ENCODE measurements around the gene ARAP3. TPM values are rescaled to one million over a fixed set of nuclear protein-coding genes. Genes with fewer than 3 reads are reported as not detected.

Gene ARAP3
- total and polyA plus RNA-seq, 8 donors: 1.2 to 11.9 (median 2.3) TPM

DNA sequence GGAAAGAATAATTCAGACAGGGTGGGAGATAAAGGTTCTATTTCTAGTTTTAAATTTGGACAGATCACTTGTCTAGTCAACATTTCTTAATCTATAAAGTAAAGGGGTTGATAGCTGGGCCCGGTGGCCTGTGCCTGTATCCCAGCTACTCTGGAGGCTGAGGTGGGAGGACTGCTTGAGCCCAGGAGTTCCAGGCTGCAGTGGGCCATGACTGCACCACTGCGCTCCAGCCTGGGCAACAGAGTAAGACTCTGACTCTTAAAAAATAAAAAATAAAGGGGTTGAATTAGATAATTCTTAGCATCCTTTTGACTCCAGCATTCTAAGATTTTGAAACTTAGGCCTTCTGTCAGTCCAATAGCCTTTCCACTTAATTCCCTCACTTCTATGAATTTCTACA, 74.0 kb downstream of the ARAP3 start:
- WGBS, 2 donors: 61 to 65% methylated on average over 2 of the region's 2 CpGs
- DNase-seq (no peak), FAIRE-seq (no peak), ATAC-seq (peak in 2 of 4 donors; percentile 11 to 25)
- Histone ChIP-seq H3K27ac (peak overlapping the region in 3 of 4 donors; percentile 26 to 69 (median 65)), H3K36me3 (no peaks in the 10 kb centered on the region), H3K27me3 (no peaks in the 10 kb centered on the region), H3K9me3 (no peaks in the 10 kb centered on the region), H3K4me1 (peaks cover 22 to 70% (median 38%) of the 10 kb centered on the region in 3 donors), H3K4me3 (no peak overlapping the region)
- intact Hi-C loops (cut with DNase I): no loop called here
- TF ChIP-seq, protein P1, sequence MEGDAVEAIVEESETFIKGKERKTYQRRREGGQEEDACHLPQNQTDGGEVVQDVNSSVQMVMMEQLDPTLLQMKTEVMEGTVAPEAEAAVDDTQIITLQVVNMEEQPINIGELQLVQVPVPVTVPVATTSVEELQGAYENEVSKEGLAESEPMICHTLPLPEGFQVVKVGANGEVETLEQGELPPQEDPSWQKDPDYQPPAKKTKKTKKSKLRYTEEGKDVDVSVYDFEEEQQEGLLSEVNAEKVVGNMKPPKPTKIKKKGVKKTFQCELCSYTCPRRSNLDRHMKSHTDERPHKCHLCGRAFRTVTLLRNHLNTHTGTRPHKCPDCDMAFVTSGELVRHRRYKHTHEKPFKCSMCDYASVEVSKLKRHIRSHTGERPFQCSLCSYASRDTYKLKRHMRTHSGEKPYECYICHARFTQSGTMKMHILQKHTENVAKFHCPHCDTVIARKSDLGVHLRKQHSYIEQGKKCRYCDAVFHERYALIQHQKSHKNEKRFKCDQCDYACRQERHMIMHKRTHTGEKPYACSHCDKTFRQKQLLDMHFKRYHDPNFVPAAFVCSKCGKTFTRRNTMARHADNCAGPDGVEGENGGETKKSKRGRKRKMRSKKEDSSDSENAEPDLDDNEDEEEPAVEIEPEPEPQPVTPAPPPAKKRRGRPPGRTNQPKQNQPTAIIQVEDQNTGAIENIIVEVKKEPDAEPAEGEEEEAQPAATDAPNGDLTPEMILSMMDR (IDR thresholded peaks at IDR 0.05): no peak

DNA sequence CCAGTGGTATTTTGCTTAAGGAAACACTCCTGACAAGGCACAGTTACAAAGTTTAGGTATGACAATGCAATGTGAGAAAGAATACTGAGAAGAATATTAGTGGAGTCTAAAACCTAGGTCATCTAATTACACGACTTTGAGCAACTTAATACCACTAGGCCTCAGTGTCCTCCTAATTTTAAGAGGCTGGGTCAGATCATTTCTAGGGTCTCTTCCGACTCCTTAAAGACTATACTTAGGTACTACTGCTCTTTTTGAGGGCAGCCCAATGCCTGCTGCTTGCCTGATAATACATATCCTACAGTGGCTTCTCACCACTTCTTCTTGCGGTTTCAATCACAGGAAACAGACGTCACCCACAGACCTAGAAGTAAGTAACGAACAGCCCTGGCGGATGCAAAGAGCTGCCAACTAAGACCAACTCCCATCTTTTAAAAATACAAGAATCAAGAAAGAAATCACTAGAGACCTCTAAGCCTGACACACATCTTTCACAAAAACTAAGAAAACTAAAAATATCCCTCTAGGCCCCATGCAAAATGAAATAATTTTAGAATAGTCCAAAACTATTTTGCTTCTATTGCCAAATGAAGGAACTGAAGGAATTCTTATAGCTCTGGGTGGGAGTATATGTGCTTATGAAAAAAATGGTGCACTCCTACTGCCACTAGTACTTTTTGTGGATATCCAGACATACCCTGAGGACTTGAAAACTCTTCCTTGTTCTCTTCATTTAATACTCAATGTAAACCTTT, 76.3 kb downstream of the ARAP3 start:
- FAIRE-seq (no peak), ATAC-seq (peak in 3 of 4 donors; percentile 30 to 52 (median 46)), DNase-seq (peak in 1 of 6 donors; percentile 38)
- Histone ChIP-seq H3K27me3 (no peaks in the 10 kb centered on the region), H3K4me1 (peaks cover 14 to 61% (median 33%) of the 10 kb centered on the region in 3 donors), H3K4me3 (no peak overlapping the region), H3K36me3 (no peaks in the 10 kb centered on the region), H3K9me3 (no peaks in the 10 kb centered on the region), H3K27ac (peak overlapping the region in 2 of 4 donors; percentile 9 to 18)
- TF ChIP-seq, protein P1 (IDR thresholded peaks at IDR 0.05): no peak
- 76 to 83% methylated on average over 6 of the region's 6 CpGs for WGBS, 2 donors
- intact Hi-C loops (cut with DNase I): no loop called here

- intact Hi-C loops (cut with DNase I): no loop called here
Observed at GRCh38 chr5:141603923-141604717, 77.9 kb downstream of the ARAP3 start.

More at GRCh38 chr5:141603923-141604717, 77.9 kb downstream of the ARAP3 start:
- H3K27ac ChIP-seq: peak overlapping the region in 1 of 4 donors; percentile 10
- no peak overlapping the region for H3K4me3 ChIP-seq
- no peaks in the 10 kb centered on the region for H3K9me3 ChIP-seq
- FAIRE-seq: no peak
- DNase-seq: peak in 1 of 6 donors; percentile 31
- no peaks in the 10 kb centered on the region for H3K27me3 ChIP-seq
- peaks cover 5 to 51% (median 26%) of the 10 kb centered on the region in 3 donors for H3K4me1 ChIP-seq
- peak in 3 of 4 donors; percentile 33 to 73 (median 49) for ATAC-seq
- H3K36me3 ChIP-seq: no peaks in the 10 kb centered on the region
- 66 to 75% methylated on average over 6 of the region's 6 CpGs for WGBS, 2 donors
- TF ChIP-seq, protein P1 (IDR thresholded peaks at IDR 0.05): no peak

Other genes with a start within 250 kb of the ARAP3 start
- gene PCDHGC3, start 206.3 kb downstream of the ARAP3 start, total RNA-seq: 10 to 100 TPM in 5 of 6 donors, 1 to 10 TPM in 1; 9.1 to 25.3 (median 16.7) TPM
- 10 to 100 TPM; 20.0 to 23.1 TPM for gene PCDHGC3, start 206.3 kb downstream of the ARAP3 start, polyA plus RNA-seq
- gene PCDHGC4, start 197.2 kb downstream of the ARAP3 start, total RNA-seq: 1 to 10 TPM in 3 of 6 donors, under 1 TPM in 3; 0.41 to 1.4 (median 0.91) TPM
- gene PCDHGC4, start 197.2 kb downstream of the ARAP3 start, polyA plus RNA-seq: under 1 TPM; 0.35 to 0.65 TPM
- gene PCDHGC5, start 193.1 kb downstream of the ARAP3 start, total RNA-seq: under 1 TPM; 0.17 to 0.98 (median 0.76) TPM
- gene PCDHGC5, start 193.1 kb downstream of the ARAP3 start, polyA plus RNA-seq: under 1 TPM; 0.09 to 0.61 TPM
- 10 to 100 TPM; 41.1 to 72.7 (median 61.0) TPM for gene DIAPH1, start 63.2 kb downstream of the ARAP3 start, total RNA-seq
- 10 to 100 TPM; 28.9 to 41.2 TPM for gene DIAPH1, start 63.2 kb downstream of the ARAP3 start, polyA plus RNA-seq
- 10 to 100 TPM; 17.8 to 28.5 (median 26.0) TPM for gene HDAC3, start 45.4 kb downstream of the ARAP3 start, total RNA-seq
- 10 to 100 TPM; 30.5 to 68.9 TPM for gene HDAC3, start 45.4 kb downstream of the ARAP3 start, polyA plus RNA-seq
- gene RELL2, start 45.2 kb downstream of the ARAP3 start, total RNA-seq: 1 to 10 TPM in 3 of 6 donors, under 1 TPM in 3; 0.67 to 2.2 (median 1.1) TPM
- 1 to 10 TPM; 7.1 to 9.0 TPM for gene RELL2, start 45.2 kb downstream of the ARAP3 start, polyA plus RNA-seq
- gene FCHSD1, start 30.8 kb downstream of the ARAP3 start, total RNA-seq: 10 to 100 TPM in 1 of 6 donors, 1 to 10 TPM in 5; 4.8 to 18.3 (median 7.7) TPM
- gene FCHSD1, start 30.8 kb downstream of the ARAP3 start, polyA plus RNA-seq: 10 to 100 TPM; 20.0 to 22.4 TPM
- 10 to 100 TPM; 12.0 to 30.7 (median 16.2) TPM for gene PCDH1, start 196.2 kb upstream of the ARAP3 start, total RNA-seq
- gene PCDH1, start 196.2 kb upstream of the ARAP3 start, polyA plus RNA-seq: 10 to 100 TPM in 1 of 2 donors, 1 to 10 TPM in 1; 6.8 to 10.1 TPM
- gene DELE1, start 241.6 kb upstream of the ARAP3 start, total RNA-seq: 10 to 100 TPM; 27.7 to 36.0 (median 33.1) TPM
- gene DELE1, start 241.6 kb upstream of the ARAP3 start, polyA plus RNA-seq: 10 to 100 TPM; 38.2 to 45.6 TPM